ENCODE data around the gene PTPRZ1. TPM values are rescaled to one million over a fixed set of nuclear protein-coding genes. Genes with fewer than 3 reads are reported as not detected.

The PTPRZ1 gene
- total RNA-seq, 4 donors from 2014 or later, result 0.16 TPM; not detected in 3

- H3K9me3 ChIP-seq, result no peaks in the 10 kb centered on the region
- no peak overlapping the region for H3K4me3 ChIP-seq
- no peaks in the 10 kb centered on the region for H3K27me3 ChIP-seq
- TF ChIP-seq POLR2A (IDR thresholded peaks at IDR 0.05), result no peak
- TF ChIP-seq CTCF (IDR thresholded peaks at IDR 0.05 in 4 of 5, conservative IDR thresholded peaks at IDR 0.05 in 1 of 5), result no peak
- in situ Hi-C loops (cut with MboI; ENCODE audit: low sequenced_read_pairs in 4 of 4), result no loop called here
- H3K4me1 ChIP-seq, result no peaks in the 10 kb centered on the region
- no peak overlapping the region for H3K27ac ChIP-seq
- intact Hi-C loops (cut with DNase I; ENCODE audit: low total_unique reads), result no loop called here
- no peak for DNase-seq
- H3K36me3 ChIP-seq, result no peaks in the 10 kb centered on the region
- no peak for ATAC-seq
These were observed 162.9 kb downstream of the PTPRZ1 start for GRCh38 chr7:122035876-122036275.

GRCh38 chr7:122038134-122038533 lies 165.2 kb downstream of the PTPRZ1 start:
- H3K27ac ChIP-seq, result no peak overlapping the region
- intact Hi-C loops (cut with DNase I; ENCODE audit: low total_unique reads), result no loop called here
- no peak for ATAC-seq
- no peaks in the 10 kb centered on the region for H3K36me3 ChIP-seq
- in situ Hi-C loops (cut with MboI; ENCODE audit: low sequenced_read_pairs in 4 of 4), result no loop called here
- TF ChIP-seq POLR2A (IDR thresholded peaks at IDR 0.05) (no peak), CTCF (IDR thresholded peaks at IDR 0.05 in 4 of 5, conservative IDR thresholded peaks at IDR 0.05 in 1 of 5) (no peak)
- H3K27me3 ChIP-seq, result no peaks in the 10 kb centered on the region
- no peak for DNase-seq
- H3K4me3 ChIP-seq, result no peak overlapping the region
- H3K4me1 ChIP-seq, result no peaks in the 10 kb centered on the region
- H3K9me3 ChIP-seq, result no peaks in the 10 kb centered on the region

GRCh38 chr7:122038904-122039303 lies 165.9 kb downstream of the PTPRZ1 start:
- no peaks in the 10 kb centered on the region for H3K9me3 ChIP-seq
- ATAC-seq (no peak), DNase-seq (no peak)
- TF ChIP-seq CTCF (IDR thresholded peaks at IDR 0.05 in 4 of 5, conservative IDR thresholded peaks at IDR 0.05 in 1 of 5), result no peak
- no peak for TF ChIP-seq POLR2A (IDR thresholded peaks at IDR 0.05)
- in situ Hi-C loops (cut with MboI; ENCODE audit: low sequenced_read_pairs in 4 of 4) (no loop called here), intact Hi-C loops (cut with DNase I; ENCODE audit: low total_unique reads) (no loop called here)
- H3K36me3 ChIP-seq, result no peaks in the 10 kb centered on the region
- no peaks in the 10 kb centered on the region for H3K27me3 ChIP-seq
- H3K27ac ChIP-seq, result no peak overlapping the region
- no peaks in the 10 kb centered on the region for H3K4me1 ChIP-seq
- H3K4me3 ChIP-seq, result no peak overlapping the region

- intact Hi-C loops (cut with DNase I; ENCODE audit: low total_unique reads), result no loop called here
- DNase-seq (no peak), ATAC-seq (no peak)
- Histone ChIP-seq H3K4me1 (no peaks in the 10 kb centered on the region), H3K27me3 (no peaks in the 10 kb centered on the region), H3K36me3 (no peaks in the 10 kb centered on the region), H3K27ac (no peak overlapping the region), H3K4me3 (no peak overlapping the region), H3K9me3 (no peaks in the 10 kb centered on the region)
- in situ Hi-C loops (cut with MboI; ENCODE audit: low sequenced_read_pairs in 4 of 4), result no loop called here
- TF ChIP-seq POLR2A (IDR thresholded peaks at IDR 0.05) (no peak), CTCF (IDR thresholded peaks at IDR 0.05 in 4 of 5, conservative IDR thresholded peaks at IDR 0.05 in 1 of 5) (no peak)
These were observed 167.2 kb downstream of the PTPRZ1 start for GRCh38 chr7:122040147-122040546.

- in situ Hi-C loops (cut with MboI; ENCODE audit: low sequenced_read_pairs in 4 of 4) (no loop called here), intact Hi-C loops (cut with DNase I; ENCODE audit: low total_unique reads) (no loop called here)
- Histone ChIP-seq H3K36me3 (no peaks in the 10 kb centered on the region), H3K27ac (no peak overlapping the region), H3K9me3 (no peaks in the 10 kb centered on the region), H3K4me1 (no peaks in the 10 kb centered on the region), H3K4me3 (no peak overlapping the region), H3K27me3 (no peaks in the 10 kb centered on the region)
- TF ChIP-seq CTCF (IDR thresholded peaks at IDR 0.05 in 4 of 5, conservative IDR thresholded peaks at IDR 0.05 in 1 of 5) (no peak), POLR2A (IDR thresholded peaks at IDR 0.05) (no peak)
- DNase-seq, result no peak
- ATAC-seq, result no peak
These were observed 173.4 kb downstream of the PTPRZ1 start for GRCh38 chr7:122046402-122046801.
